ENCODE data around the gene RABGAP1L. TPM values are rescaled to one million over a fixed set of nuclear protein-coding genes. Genes with fewer than 3 reads are reported as not detected.

RABGAP1L gene
- total and polyA plus RNA-seq, 2 donors from 2014 or later, result 16.2 to 48.5 TPM

- DNase-seq (no peak), FAIRE-seq (no peak)
- Histone ChIP-seq H3K9ac (ENCODE audit: low read length in 3 of 3) (no peak overlapping the region), H3K4me3 (ENCODE audit: low read length in 3 of 3) (no peak overlapping the region), H3K27ac (ENCODE audit: low read depth in 2 of 2, low read length in 2 of 2) (no peak overlapping the region), H3K9me3 (ENCODE audit: control insufficient read depth in 2 of 3, insufficient read depth in 1 of 3, low read length in 3 of 3) (no peaks in the 10 kb centered on the region), H3K36me3 (ENCODE audit: control insufficient read depth in 2 of 3, insufficient read depth in 3 of 3, low read length in 3 of 3) (no peaks in the 10 kb centered on the region), H3K4me1 (ENCODE audit: control insufficient read depth in 2 of 3, insufficient read depth in 2 of 3, low read depth in 1 of 3, low read length in 3 of 3) (peaks cover 0 to 25% (median 7%) of the 10 kb centered on the region in 3 donors), H3K27me3 (ENCODE audit: control insufficient read depth, insufficient read depth, low read length) (no peaks in the 10 kb centered on the region)
- intact Hi-C loops (cut with DNase I), result no loop called here
- TF ChIP-seq CTCF (IDR thresholded peaks at IDR 0.05; ENCODE audit: borderline replicate concordance, extremely low read depth, insufficient read depth), result no peak
These were observed 781.4 kb downstream of the RABGAP1L start for GRCh38 chr1:174940646-174941175.

GRCh38 chr1:174942547-174943255 is 783.4 kb downstream of the RABGAP1L start:
- FAIRE-seq (no peak), DNase-seq (no peak)
- peaks cover 0 to 26% (median 7%) of the 10 kb centered on the region in 3 donors for H3K4me1 ChIP-seq (ENCODE audit: control insufficient read depth in 2 of 3, insufficient read depth in 2 of 3, low read depth in 1 of 3, low read length in 3 of 3)
- H3K9me3 ChIP-seq (ENCODE audit: control insufficient read depth in 2 of 3, insufficient read depth in 1 of 3, low read length in 3 of 3), result no peaks in the 10 kb centered on the region
- intact Hi-C loops (cut with DNase I), result no loop called here
- no peak for TF ChIP-seq CTCF (IDR thresholded peaks at IDR 0.05; ENCODE audit: borderline replicate concordance, extremely low read depth, insufficient read depth)
- no peaks in the 10 kb centered on the region for H3K36me3 ChIP-seq (ENCODE audit: control insufficient read depth in 2 of 3, insufficient read depth in 3 of 3, low read length in 3 of 3)
- peak overlapping the region in 1 of 2 donors; percentile 63 for H3K27ac ChIP-seq (ENCODE audit: low read depth in 2 of 2, low read length in 2 of 2)
- no peak overlapping the region for H3K9ac ChIP-seq (ENCODE audit: low read length in 3 of 3)
- H3K27me3 ChIP-seq (ENCODE audit: control insufficient read depth, insufficient read depth, low read length), result no peaks in the 10 kb centered on the region
- H3K4me3 ChIP-seq (ENCODE audit: low read length in 3 of 3), result no peak overlapping the region

GRCh38 chr1:174946031-174946430 is 786.7 kb downstream of the RABGAP1L start:
- Histone ChIP-seq H3K9ac (ENCODE audit: low read length in 3 of 3) (no peak overlapping the region), H3K27ac (ENCODE audit: low read depth in 2 of 2, low read length in 2 of 2) (no peak overlapping the region), H3K9me3 (ENCODE audit: control insufficient read depth in 2 of 3, insufficient read depth in 1 of 3, low read length in 3 of 3) (no peaks in the 10 kb centered on the region), H3K4me1 (ENCODE audit: control insufficient read depth in 2 of 3, insufficient read depth in 2 of 3, low read depth in 1 of 3, low read length in 3 of 3) (peaks cover 0 to 32% (median 7%) of the 10 kb centered on the region in 3 donors), H3K4me3 (ENCODE audit: low read length in 3 of 3) (no peak overlapping the region), H3K27me3 (ENCODE audit: control insufficient read depth, insufficient read depth, low read length) (no peaks in the 10 kb centered on the region), H3K36me3 (ENCODE audit: control insufficient read depth in 2 of 3, insufficient read depth in 3 of 3, low read length in 3 of 3) (no peaks in the 10 kb centered on the region)
- intact Hi-C loops (cut with DNase I), result no loop called here
- FAIRE-seq (no peak), DNase-seq (peak in 1 of 5 donors; percentile 29)
- TF ChIP-seq CTCF (IDR thresholded peaks at IDR 0.05; ENCODE audit: borderline replicate concordance, extremely low read depth, insufficient read depth), result no peak
